HG02678 (cell line): ENCODE results near the gene BCO1.

ENCODE experiments used
- ATAC-seq: cut with Tn5 transposase; IDR thresholded peaks from one replicate; pipeline ENCODE4 v1.9.1; 2021; ENCODE audit warnings: mild to moderate bottlenecking, moderate library complexity; ENCODE audit not compliant: unreplicated experiment

The BCO1 gene

GRCh38 chr16:81275064-81275532, 36.6 kb downstream of the BCO1 start:
- ATAC-seq: no peak

DNA sequence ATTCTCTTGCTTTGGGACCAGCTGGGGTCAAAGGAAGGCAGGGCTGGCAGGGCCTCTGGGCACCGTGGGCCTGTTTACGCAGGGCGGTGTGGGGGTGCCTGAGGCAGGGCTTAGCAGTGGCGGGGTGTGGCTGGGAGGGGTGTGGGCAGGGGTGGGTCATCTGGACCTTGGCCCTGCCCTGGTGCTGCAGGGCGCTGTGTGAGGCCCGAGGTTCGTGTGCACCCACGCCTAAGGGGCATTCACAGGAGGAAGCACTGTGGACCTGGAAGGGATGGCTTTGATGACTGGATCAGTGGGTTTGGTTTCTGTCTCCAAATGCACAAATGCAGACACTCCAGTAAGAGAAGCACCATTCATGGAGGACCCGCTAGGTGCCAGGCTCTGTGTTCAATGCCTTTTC, 37.3 kb downstream of the BCO1 start:
- no peak for ATAC-seq

DNA sequence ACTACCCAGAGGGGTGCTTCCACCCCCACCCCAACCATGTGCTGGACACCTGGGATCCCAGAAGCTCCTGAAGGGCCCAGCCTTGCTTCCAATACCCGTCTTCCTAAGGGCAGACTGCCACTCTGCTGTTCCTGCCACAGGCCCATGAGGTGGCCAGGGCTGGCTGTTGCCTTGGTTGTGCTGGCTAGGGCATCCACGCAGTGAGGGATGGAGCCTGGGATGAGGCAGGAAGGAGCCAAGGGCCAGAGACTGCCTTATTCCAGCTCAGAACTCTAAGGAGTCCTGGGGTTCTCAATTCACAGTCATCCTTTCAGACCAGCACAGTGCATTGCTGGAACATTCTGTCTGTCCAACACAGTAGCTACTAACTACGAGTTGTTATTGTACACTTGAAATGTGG, 37.8 kb downstream of the BCO1 start:
- ATAC-seq: no peak

DNA sequence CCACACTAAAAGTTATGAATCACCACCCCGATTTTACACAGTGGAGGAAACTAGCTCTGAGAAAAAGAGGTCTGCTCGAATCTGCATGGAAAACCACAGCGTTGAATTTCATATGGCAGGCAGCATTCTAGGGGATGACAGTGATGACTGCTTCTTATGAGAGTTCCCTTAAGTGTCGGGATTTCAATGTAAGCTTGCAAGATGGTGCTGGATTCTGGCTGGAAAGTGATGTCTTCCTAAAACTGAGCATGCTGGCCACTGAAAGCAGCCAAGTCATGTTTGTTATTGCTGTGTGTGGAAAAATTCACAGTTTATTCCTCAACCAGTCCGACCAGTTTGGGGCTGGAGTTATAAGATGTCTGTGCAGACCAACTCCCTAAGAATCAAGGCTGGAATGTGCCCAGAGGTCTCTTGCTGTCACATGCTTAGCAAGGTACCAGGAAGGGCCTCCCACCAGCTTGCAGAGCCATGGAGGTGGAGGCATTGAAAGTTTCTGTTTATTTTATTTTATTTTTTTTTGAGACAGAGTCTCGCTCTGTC, 39.1 kb downstream of the BCO1 start:
- ATAC-seq: no peak

GRCh38 chr16:81278526-81278925, 40.0 kb downstream of the BCO1 start:
- ATAC-seq: no peak

GRCh38 chr16:81279392-81279791, 40.9 kb downstream of the BCO1 start:
- ATAC-seq: no peak

- ATAC-seq: no peak
These were observed 41.9 kb downstream of the BCO1 start for GRCh38 chr16:81280393-81280792.

DNA sequence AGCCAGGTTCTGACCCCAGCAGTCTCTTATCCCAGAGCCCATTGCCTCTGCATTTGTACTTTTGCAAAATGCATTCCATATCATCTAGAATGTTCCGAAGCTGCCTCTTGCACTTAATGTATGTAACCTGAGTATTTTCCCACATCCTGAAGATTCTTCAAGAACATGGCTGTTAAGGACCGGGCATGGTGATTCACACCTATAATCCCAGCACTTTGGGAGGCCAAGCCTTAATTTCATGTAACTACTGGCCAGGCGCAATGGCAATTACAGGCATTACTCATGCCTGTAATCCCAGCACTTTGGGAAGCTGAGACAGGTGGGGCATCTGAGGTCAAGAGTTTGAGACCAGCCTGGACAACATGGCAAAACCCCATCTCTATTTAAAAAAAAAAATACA, 44.6 kb downstream of the BCO1 start:
- no peak for ATAC-seq

DNA sequence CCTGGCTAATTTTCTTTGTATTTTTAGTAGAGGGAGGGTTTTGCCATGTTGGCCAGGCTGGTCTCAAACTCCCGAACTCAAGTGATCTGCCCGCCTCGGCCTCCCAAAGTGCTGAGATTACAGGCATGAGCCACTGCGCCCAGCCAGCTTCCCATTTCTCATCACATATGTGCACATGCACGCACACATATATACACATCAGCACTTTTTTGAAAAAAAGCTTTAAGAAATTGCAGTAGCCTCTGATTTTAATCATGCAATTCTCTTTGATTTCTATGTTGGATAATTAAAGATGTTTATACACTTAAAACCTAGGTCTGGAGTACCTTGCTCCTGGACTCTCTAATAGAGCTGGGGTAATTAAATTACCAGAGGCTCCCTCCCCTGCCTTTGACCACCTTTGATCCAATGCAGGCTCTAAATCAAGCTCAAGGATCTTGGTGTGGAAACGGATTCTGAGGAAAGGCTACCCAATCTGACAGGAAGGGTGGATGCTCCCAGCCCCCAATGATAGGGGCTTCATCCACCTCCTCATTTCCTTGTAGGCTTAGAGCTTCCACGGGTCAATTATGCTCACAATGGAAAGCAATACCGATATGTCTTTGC, 46.6 kb downstream of the BCO1 start:
- no peak for ATAC-seq

DNA sequence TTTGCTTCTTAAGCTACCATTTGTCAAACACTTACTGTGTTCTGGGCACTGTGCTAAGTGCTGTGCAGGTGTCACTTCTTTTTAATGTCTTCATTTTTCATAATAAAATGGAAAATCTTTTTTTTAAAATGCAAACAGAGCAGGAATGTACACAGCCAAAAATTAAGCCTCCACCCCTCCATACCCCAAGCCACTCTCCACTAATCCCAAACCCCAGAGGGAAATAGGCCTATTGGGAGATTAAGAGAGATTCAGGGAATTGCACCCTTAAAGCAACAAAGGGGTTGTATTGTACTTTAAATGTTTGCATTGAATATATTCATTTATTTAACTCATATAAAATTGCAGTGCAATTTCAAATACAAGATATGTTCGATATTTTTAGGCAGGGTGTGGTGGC, 47.7 kb downstream of the BCO1 start:
- no peak for ATAC-seq

GRCh38 chr16:81291117-81291516, 52.6 kb downstream of the BCO1 start:
- ATAC-seq: no peak

- no peak for ATAC-seq
These were observed 54.4 kb downstream of the BCO1 start for GRCh38 chr16:81292936-81293335.

DNA sequence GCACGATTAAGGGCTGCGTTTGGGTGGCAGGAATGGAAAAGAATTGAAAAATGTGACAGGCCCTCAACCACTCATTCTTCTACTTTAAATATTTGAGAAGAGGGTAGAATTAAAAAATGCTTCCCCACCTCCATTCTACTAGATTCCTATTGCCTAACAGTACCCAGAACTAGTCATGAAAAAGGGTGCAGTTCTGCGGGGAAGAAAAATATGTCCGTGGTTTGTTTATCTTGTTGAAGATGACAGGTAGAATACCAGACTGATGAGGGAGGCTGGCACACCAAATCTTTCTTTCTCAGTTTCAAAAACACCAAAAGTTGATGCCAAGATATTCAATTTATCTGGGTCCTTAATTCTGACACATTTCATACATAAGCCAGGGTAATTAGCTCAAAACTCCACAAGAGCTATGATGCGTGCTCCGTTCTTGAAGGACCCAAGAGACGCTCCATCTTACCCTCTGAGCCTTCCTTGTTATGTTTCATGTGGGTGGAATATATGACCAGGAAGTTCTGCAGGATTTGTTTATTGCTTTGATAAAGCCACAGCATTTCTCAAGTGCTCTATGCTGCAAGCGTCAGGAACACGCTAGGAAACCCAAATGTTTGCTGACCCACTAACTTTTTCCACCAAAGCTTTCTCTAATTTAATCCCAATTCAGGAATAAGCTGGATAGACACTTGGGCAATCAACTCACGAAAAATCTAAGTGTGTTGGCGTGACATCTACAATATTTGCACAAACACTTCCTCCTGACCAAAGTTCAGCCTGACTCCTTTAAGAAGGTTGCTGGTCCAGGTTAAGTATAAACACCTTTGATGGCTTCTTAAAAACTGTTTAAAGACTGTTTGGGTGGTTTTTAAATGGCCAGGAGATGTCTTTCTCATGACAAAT, 55.7 kb downstream of the BCO1 start:
- no peak for ATAC-seq

DNA sequence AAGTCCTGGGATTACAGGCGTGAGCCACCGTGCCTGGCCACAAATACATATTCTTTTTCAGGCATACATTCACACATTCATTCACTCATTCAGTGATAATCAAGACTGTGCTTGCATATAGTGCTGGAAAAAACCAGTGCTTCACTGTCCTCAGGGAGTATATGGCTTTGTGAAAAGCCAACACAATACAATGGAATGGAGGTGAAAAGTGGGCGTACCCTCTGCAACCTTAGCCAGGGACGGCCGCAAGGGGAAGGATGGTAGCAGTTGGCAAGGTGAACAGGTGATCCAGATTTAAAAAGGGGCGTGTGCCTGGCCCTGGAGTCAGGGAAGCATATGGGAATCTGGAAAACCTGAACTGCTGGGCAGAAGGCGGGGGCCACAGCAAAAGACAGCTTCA, 58.1 kb downstream of the BCO1 start:
- no peak for ATAC-seq

- ATAC-seq: no peak
These were observed 69.3 kb downstream of the BCO1 start for GRCh38 chr16:81307770-81308169.

GRCh38 chr16:81310045-81310644, 71.7 kb downstream of the BCO1 start:
- no peak for ATAC-seq

DNA sequence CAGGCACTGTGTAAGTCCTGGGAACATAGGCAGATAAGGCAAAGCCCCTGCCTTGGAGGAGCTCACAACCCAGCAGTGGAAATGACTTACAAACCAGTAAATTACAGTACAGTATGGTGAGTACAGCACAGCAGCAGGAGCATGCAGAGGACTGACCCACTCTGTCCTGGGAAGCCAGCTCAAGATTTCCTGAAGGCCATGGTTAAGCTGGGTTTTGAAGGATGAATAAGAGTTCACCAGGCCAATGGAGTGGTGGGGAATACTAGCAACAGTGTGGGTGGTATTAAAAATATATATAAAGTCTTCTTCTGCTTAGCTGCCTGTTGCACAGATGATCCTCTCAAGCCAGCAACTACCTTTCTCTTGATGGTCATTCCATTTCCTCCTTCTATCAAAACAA, 73.3 kb downstream of the BCO1 start:
- no peak for ATAC-seq

GRCh38 chr16:81313701-81314602, 75.5 kb downstream of the BCO1 start:
- no peak for ATAC-seq

GRCh38 chr16:81314603-81315270, 76.2 kb downstream of the BCO1 start, which contains the start of gene GAN:
Gene GAN, plus strand, starts transcription at chr16:81314962. Its CDS starts 152 bp downstream, at chr16:81315114.
- ATAC-seq: peak; percentile 97
